Lung (tissue), 12 donors: Measurements from ENCODE around the gene GPR155. TPM values are rescaled to one million over a fixed set of nuclear protein-coding genes. Genes with fewer than 3 reads are reported as not detected.
"Not testable (repeated sequence)": the region's sequence is repeated elsewhere in the genome, so short reads cannot be mapped to it uniquely, and the experiment has no call there.

Source experiments
- ATAC-seq: fragments of 200-7000 bp; cut with Tn5 transposase; one replicate; pipeline ENCODE4 v1.9.1; 2020; ENCODE audit warnings: moderate number of reproducible peaks; ENCODE audit not compliant: insufficient read depth, low FRiP score
- DNase-seq, 3 donors: peaks; one replicate each; pipeline ENCODE4 v3.0.0-alpha.2; 2013 to 2017
- H3K27ac ChIP-seq, 2 donors: one replicate each; pipeline ENCODE4 v1.5.1; 2013; ENCODE audit warnings: mild to moderate bottlenecking in 2 of 2, moderate library complexity in 2 of 2, control low read depth in 1 of 2, inconsistent platforms in 1 of 2, low read depth in 1 of 2, low read length in 1 of 2
- H3K27me3 ChIP-seq, 3 donors: one replicate each; pipeline ENCODE4 v1.5.1; 2013; ENCODE audit warnings: low read length in 2 of 3; ENCODE audit not compliant: control insufficient read depth in 3 of 3, insufficient read depth in 3 of 3
- H3K36me3 ChIP-seq, 4 donors: one replicate each; pipeline ENCODE4 v1.5.1; 2013; ENCODE audit warnings: low read length in 4 of 4, mild to moderate bottlenecking in 1 of 4, moderate library complexity in 1 of 4; ENCODE audit not compliant: control insufficient read depth in 4 of 4, insufficient read depth in 4 of 4
- H3K4me1 ChIP-seq, 5 donors: one replicate each; pipeline ENCODE4 v1.5.1; 2013; ENCODE audit warnings: low read length in 5 of 5, mild to moderate bottlenecking in 2 of 5, moderate library complexity in 1 of 5; ENCODE audit not compliant: control insufficient read depth in 5 of 5, insufficient read depth in 5 of 5
- H3K4me3 ChIP-seq: one replicate; pipeline ENCODE4 v1.5.1; 2013; ENCODE audit warnings: mild to moderate bottlenecking, control low read depth, moderate library complexity
- H3K9ac ChIP-seq, 2 donors: one replicate each; pipeline ENCODE4 v1.5.1; 2013; ENCODE audit warnings: low read length in 2 of 2, control low read depth in 1 of 2; ENCODE audit not compliant: insufficient read depth in 1 of 2
- H3K9me3 ChIP-seq, 4 donors: one replicate each; pipeline ENCODE4 v1.5.1; 2013; ENCODE audit warnings: low read length in 3 of 4, mild to moderate bottlenecking in 1 of 4, moderate library complexity in 1 of 4; ENCODE audit not compliant: control insufficient read depth in 4 of 4, insufficient read depth in 3 of 4
- CTCF ChIP-seq: IDR thresholded peaks from 2 replicates; pipeline ENCODE4 v1.5.1; 2012; ENCODE audit warnings: mild to moderate bottlenecking; ENCODE audit errors: control extremely low read depth, extremely low read depth
- WGBS, 2 donors: extraction: QIAGEN DNeasy Blood & Tissue Kit; methylation state at CpG; one replicate each; pipeline ENCODE4 v1.1.7; 2013; 5-methylcytosine and 5-hydroxymethylcytosine counted together
- polyA plus RNA-seq, 2 donors: library from polyadenylated mRNA; stranded (reverse); fragments of 200-250 nt; gene quantifications; one replicate each; pipeline ENCODE4 v1.2.1, GENCODE V29; 2013
- total RNA-seq, 2 donors: library from RNA; depleted of rRNA in 1 of 2; stranded (reverse); fragments of >200 nt in 1 of 2; gene quantifications; one replicate each; pipeline ENCODE4 v1.2.1, GENCODE V29; 2014 to 2021
- donor health status: control.
- donor health status: control.
- donor health status: Bipolar disorder and iron deficiency.
- donor health status: healthy.
- donor health status: DM: yes; HTN: yes; CAD: no.

Gene GPR155
- total and polyA plus RNA-seq, 4 donors: 0.65 to 5.7 (median 2.5) TPM

GRCh38 chr2:174493549-174494331 is 6.9 kb upstream of the GPR155 start:
- ATAC-seq (no peak), DNase-seq (no peak)
- H3K9me3 ChIP-seq: no peaks in the 10 kb centered on the region
- no peak overlapping the region for H3K27ac ChIP-seq
- WGBS, 2 donors: 86 to 88% methylated on average over 11 of the region's 11 CpGs
- no peak for TF ChIP-seq CTCF
- H3K36me3 ChIP-seq: no peaks in the 10 kb centered on the region
- H3K27me3 ChIP-seq: no peaks in the 10 kb centered on the region
- H3K9ac ChIP-seq: no peak overlapping the region
- H3K4me3 ChIP-seq: no peak overlapping the region
- H3K4me1 ChIP-seq: peaks cover 0 to 1% (median 0%) of the 10 kb centered on the region in 5 donors

GRCh38 chr2:174492963-174493431 is 6.2 kb upstream of the GPR155 start:
- Histone ChIP-seq H3K36me3 (no peaks in the 10 kb centered on the region), H3K4me3 (no peak overlapping the region), H3K9me3 (no peaks in the 10 kb centered on the region), H3K4me1 (no peaks in the 10 kb centered on the region), H3K27ac (peak overlapping the region in 1 of 2 donors; percentile 52), H3K9ac (no peak overlapping the region), H3K27me3 (no peaks in the 10 kb centered on the region)
- ATAC-seq: no peak
- WGBS, 2 donors: 46 to 63% methylated on average over 7 of the region's 7 CpGs
- no peak for DNase-seq
- no peak for TF ChIP-seq CTCF

GRCh38 chr2:174491947-174492346 is 5.1 kb upstream of the GPR155 start:
- Histone ChIP-seq H3K36me3 (no peaks in the 10 kb centered on the region), H3K4me1 (no peaks in the 10 kb centered on the region), H3K9me3 (no peaks in the 10 kb centered on the region), H3K4me3 (no peak overlapping the region), H3K27me3 (no peaks in the 10 kb centered on the region), H3K27ac (no peak overlapping the region), H3K9ac (no peak overlapping the region)
- ATAC-seq: no peak
- TF ChIP-seq CTCF: no peak
- 97 to 98% methylated on average over 2 of the region's 2 CpGs for WGBS, 2 donors
- DNase-seq: no peak

GRCh38 chr2:174490051-174490450 is 3.2 kb upstream of the GPR155 start:
- no peak for DNase-seq
- no peak overlapping the region for H3K4me3 ChIP-seq
- H3K9ac ChIP-seq: no peak overlapping the region
- peaks cover 0 to 11% (median 0%) of the 10 kb centered on the region in 5 donors for H3K4me1 ChIP-seq
- no peak for ATAC-seq
- WGBS, 2 donors: 74 to 75% methylated on average over 3 of the region's 3 CpGs
- H3K36me3 ChIP-seq: no peaks in the 10 kb centered on the region
- TF ChIP-seq CTCF: no peak
- H3K27me3 ChIP-seq: no peaks in the 10 kb centered on the region
- no peaks in the 10 kb centered on the region for H3K9me3 ChIP-seq
- H3K27ac ChIP-seq: no peak overlapping the region

GRCh38 chr2:174489520-174489919 is 2.7 kb upstream of the GPR155 start:
- H3K27me3 ChIP-seq, H3K9ac ChIP-seq, H3K36me3 ChIP-seq, H3K4me3 ChIP-seq, ATAC-seq, H3K9me3 ChIP-seq, DNase-seq, H3K27ac ChIP-seq: not testable (repeated sequence)
- H3K4me1 ChIP-seq: peaks cover 0 to 11% (median 0%) of the 10 kb centered on the region in 5 donors
- 91 to 96% methylated on average over 6 to 7 of the region's 10 CpGs for WGBS, 2 donors
